Peyer's patch (tissue), 4 donors: ENCODE results near the gene DCLK1.

Experiments
- CTCF ChIP-seq, 6 experiments: fragments of 450-650 bp in 4 of 6; fragments of 200-600 bp in 2 of 6; sonication (generic) in 1 of 6; IDR thresholded peaks; one replicate each; pipeline ENCODE4 v1.5.1; 2017 to 2019; ENCODE audit warnings: antibody characterized with exemption in 6 of 6, mild to moderate bottlenecking in 3 of 6, moderate library complexity in 1 of 6
- POLR2A ChIP-seq, 2 donors: fragments of 450-650 bp; IDR thresholded peaks; one replicate each; pipeline ENCODE4 v1.5.1; 2017; ENCODE audit warnings: antibody characterized with exemption in 2 of 2, mild to moderate bottlenecking in 2 of 2, moderate library complexity in 2 of 2

- TF ChIP-seq CTCF (IDR thresholded peaks at IDR 0.05) = no peak
- TF ChIP-seq POLR2A (IDR thresholded peaks at IDR 0.05) = no peak
Measured at GRCh38 chr13:35792911-35793310, 338.3 kb downstream of the DCLK1 start.
